BJ (cell line): Measurements from ENCODE around the gene TUBA8. TPM values are rescaled to one million over a fixed set of nuclear protein-coding genes. Genes with fewer than 3 reads are reported as not detected.

Experiments
- CTCF ChIA-PET: fragments of 350-600 bp; formaldehyde crosslinking; extraction: SDS; loops from one replicate; lab custom pipeline; 2021; ENCODE audit warnings: antibody characterized with exemption, inconsistent platforms; lab: Yijun Ruan, JAX
- POLR2A ChIA-PET: fragments of 300-600 bp; sonication (Branson Sonifier 250); formaldehyde crosslinking; extraction: SDS; loops from one replicate; lab custom pipeline; 2021; ENCODE audit warnings: antibody characterized with exemption; lab: Charles Lee
- DNase-seq: peaks from one replicate; pipeline ENCODE4 v3.0.0-alpha.2; 2011; ENCODE audit warnings: low read depth
- H3K27me3 ChIP-seq: 2 replicates; pipeline ENCODE4 v1.6.0; 2011; ENCODE audit warnings: low read length; ENCODE audit not compliant: control insufficient read depth, insufficient read depth
- H3K36me3 ChIP-seq: 2 replicates; pipeline ENCODE4 v1.5.1; 2011; ENCODE audit warnings: low read length; ENCODE audit not compliant: control insufficient read depth, insufficient read depth
- H3K4me3 ChIP-seq: 2 replicates; pipeline ENCODE4 v1.5.1; 2011; ENCODE audit warnings: low read depth, mild to moderate bottlenecking, control low read depth, low read length
- polyA plus RNA-seq: library from polyadenylated mRNA; depleted of rRNA; stranded (reverse); fragments of >200 nt; gene quantifications from 2 replicates; pipeline ENCODE4 v1.2.3, GENCODE V29; 2011
- TF ChIP-seq, protein P1 (sequence below): IDR thresholded peaks from 2 replicates; pipeline ENCODE4 v1.5.1; 2011; ENCODE audit warnings: low read depth, mild to moderate bottlenecking, control low read depth, inconsistent platforms, low read length, moderate library complexity; ENCODE audit not compliant: insufficient read depth

The TUBA8 gene
- polyA plus RNA-seq, 1 experiment = 1.3 TPM

GRCh38 chr22:18081416-18081815 lies 29.2 kb upstream of the TUBA8 start:
- no peak for DNase-seq
- H3K4me3 ChIP-seq = no peak overlapping the region
- H3K36me3 ChIP-seq = peaks cover 14% of the 10 kb centered on the region
- TF ChIP-seq, protein P1, sequence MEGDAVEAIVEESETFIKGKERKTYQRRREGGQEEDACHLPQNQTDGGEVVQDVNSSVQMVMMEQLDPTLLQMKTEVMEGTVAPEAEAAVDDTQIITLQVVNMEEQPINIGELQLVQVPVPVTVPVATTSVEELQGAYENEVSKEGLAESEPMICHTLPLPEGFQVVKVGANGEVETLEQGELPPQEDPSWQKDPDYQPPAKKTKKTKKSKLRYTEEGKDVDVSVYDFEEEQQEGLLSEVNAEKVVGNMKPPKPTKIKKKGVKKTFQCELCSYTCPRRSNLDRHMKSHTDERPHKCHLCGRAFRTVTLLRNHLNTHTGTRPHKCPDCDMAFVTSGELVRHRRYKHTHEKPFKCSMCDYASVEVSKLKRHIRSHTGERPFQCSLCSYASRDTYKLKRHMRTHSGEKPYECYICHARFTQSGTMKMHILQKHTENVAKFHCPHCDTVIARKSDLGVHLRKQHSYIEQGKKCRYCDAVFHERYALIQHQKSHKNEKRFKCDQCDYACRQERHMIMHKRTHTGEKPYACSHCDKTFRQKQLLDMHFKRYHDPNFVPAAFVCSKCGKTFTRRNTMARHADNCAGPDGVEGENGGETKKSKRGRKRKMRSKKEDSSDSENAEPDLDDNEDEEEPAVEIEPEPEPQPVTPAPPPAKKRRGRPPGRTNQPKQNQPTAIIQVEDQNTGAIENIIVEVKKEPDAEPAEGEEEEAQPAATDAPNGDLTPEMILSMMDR = no peak
- ChIA-PET CTCF (no interaction called here), POLR2A (no interaction called here)
- H3K27me3 ChIP-seq = no peaks in the 10 kb centered on the region

GRCh38 chr22:18082467-18082866 lies 28.1 kb upstream of the TUBA8 start:
- CTCF ChIA-PET = no interaction called here
- DNase-seq = no peak
- TF ChIP-seq, protein P1 = no peak
- Histone ChIP-seq H3K27me3 (no peaks in the 10 kb centered on the region), H3K4me3 (no peak overlapping the region), H3K36me3 (peaks cover 16% of the 10 kb centered on the region)
- POLR2A ChIA-PET = no interaction called here

GRCh38 chr22:18083406-18083805 lies 27.2 kb upstream of the TUBA8 start:
- peaks cover 23% of the 10 kb centered on the region for H3K36me3 ChIP-seq
- CTCF ChIA-PET = no interaction called here
- TF ChIP-seq, protein P1 = no peak
- POLR2A ChIA-PET = no interaction called here
- H3K4me3 ChIP-seq = no peak overlapping the region
- H3K27me3 ChIP-seq = no peaks in the 10 kb centered on the region
- no peak for DNase-seq

DNA sequence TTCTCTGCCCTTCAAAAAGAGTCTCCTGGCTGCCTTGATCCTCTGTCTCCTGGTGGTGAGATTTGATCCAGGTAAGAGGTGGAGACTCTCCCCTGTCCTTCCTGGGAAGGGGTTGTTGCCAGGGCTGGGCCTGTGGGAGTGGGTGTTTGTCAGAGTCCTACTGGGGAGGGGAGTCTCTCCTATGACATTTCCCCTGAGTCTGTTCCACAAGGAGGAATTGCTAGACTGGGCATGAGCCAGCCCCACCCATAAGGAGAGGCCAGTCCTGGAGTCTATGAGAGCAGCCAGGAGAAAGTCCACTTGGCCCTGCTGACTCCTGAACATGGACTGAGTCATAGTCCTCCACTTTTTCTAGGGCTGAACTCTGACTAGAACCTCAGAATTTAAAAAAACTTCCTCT lies 25.4 kb upstream of the TUBA8 start:
- ChIA-PET CTCF (no interaction called here), POLR2A (no interaction called here)
- TF ChIP-seq, protein P1 = no peak
- no peak overlapping the region for H3K4me3 ChIP-seq
- no peak for DNase-seq
- H3K27me3 ChIP-seq = no peaks in the 10 kb centered on the region
- peaks cover 29% of the 10 kb centered on the region for H3K36me3 ChIP-seq

GRCh38 chr22:18087350-18087855 lies 23.2 kb upstream of the TUBA8 start:
- no peak overlapping the region for H3K4me3 ChIP-seq
- POLR2A ChIA-PET = no interaction called here
- H3K27me3 ChIP-seq = no peaks in the 10 kb centered on the region
- DNase-seq = no peak
- H3K36me3 ChIP-seq = peaks cover 27% of the 10 kb centered on the region
- CTCF ChIA-PET = interaction anchor here (5.1 kb wide), 1 partner anchor 10 kb away, joined by 29 read pairs; the partner anchor contains the start of gene PEX26
- TF ChIP-seq, protein P1 = no peak
